ENCODE results near the gene DYNC1I1. TPM values are rescaled to one million over a fixed set of nuclear protein-coding genes. Genes with fewer than 3 reads are reported as not detected.

The DYNC1I1 gene
- total and polyA plus RNA-seq, 2 of the 4 experiments (the other 2 are of a cell fraction): under 0.01 to 0.15 TPM

DNA sequence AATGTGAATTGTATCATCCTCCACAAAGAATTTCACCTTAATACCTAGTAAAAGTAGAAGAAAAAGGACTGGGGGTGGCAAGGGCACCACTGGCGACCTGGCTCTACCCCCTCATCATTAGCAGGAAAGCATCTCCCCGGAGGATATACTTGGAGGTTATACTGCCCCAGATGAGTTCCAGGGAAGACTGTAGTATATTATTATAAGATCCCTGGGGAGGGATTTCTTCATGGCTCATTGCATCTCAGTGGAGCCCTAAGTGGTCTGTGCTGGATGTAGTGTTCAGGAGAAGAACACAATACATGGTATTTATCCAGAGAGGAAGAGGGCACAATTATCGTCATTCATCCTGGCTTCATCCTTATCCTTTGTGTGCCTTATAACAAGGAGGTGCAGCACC lies 14.2 kb upstream of the DYNC1I1 start:
- no peak overlapping the region for H3K4me3 ChIP-seq (ENCODE audit: insufficient read depth, low read depth, low read length)
- H2AFZ ChIP-seq (replicated peaks; ENCODE audit: low read length, poor library complexity): no peak overlapping the region
- no peaks in the 10 kb centered on the region for H3K9me3 ChIP-seq (ENCODE audit: control insufficient read depth, insufficient read depth, low read length)
- H4K8ac ChIP-seq (ENCODE audit: low read depth in 2 of 2, low read length in 2 of 2): no peak overlapping the region
- no peak overlapping the region for H3K4me2 ChIP-seq (ENCODE audit: low read depth, low read length)
- no peaks in the 10 kb centered on the region for H4K20me1 ChIP-seq (ENCODE audit: insufficient read depth, low read length)
- H3K9me1 ChIP-seq (ENCODE audit: insufficient read depth, low read length): no peaks in the 10 kb centered on the region
- H2AK5ac ChIP-seq (ENCODE audit: low read depth, low read length): no peak overlapping the region
- H2BK5ac ChIP-seq (ENCODE audit: low read depth, low read length, poor library complexity, severe bottlenecking): no peak overlapping the region
- ATAC-seq (ENCODE audit: low read depth) (no peak), DNase-seq (no peak)
- H2BK20ac ChIP-seq (ENCODE audit: low read depth, low read length): no peak overlapping the region
- ChIA-PET CTCF (no interaction called here), POLR2A (ENCODE audit: unreplicated experiment) (no interaction called here)
- H3K27ac ChIP-seq (ENCODE audit: insufficient read depth, low read length): no peak overlapping the region
- in situ Hi-C loops (cut with MboI; ENCODE audit: low sequenced_read_pairs) (no loop called here), dilution Hi-C loops (cut with HindIII; ENCODE audit: low sequenced_read_pairs, unreplicated experiment) (no loop called here), intact Hi-C loops (cut with micrococcal nuclease) (no loop called here)
- H3K14ac ChIP-seq (replicated peaks; ENCODE audit: low read depth, low read length): no peak overlapping the region
- H2BK15ac ChIP-seq (ENCODE audit: low read depth, low read length): no peak overlapping the region
- H3K23ac ChIP-seq (ENCODE audit: low read depth, low read length): no peak overlapping the region
- no TSS peak for BruUV-seq (replicated peaks)
- H3K9ac ChIP-seq (ENCODE audit: low read depth, low read length): no peak overlapping the region
- H3K4ac ChIP-seq (ENCODE audit: low read depth, low read length): no peak overlapping the region
- H2BK120ac ChIP-seq (ENCODE audit: low read depth, low read length): no peak overlapping the region
- H3K27me3 ChIP-seq (ENCODE audit: control insufficient read depth, insufficient read depth, low read length): no peaks in the 10 kb centered on the region
- H3K79me1 ChIP-seq (ENCODE audit: low read depth in 1 of 2, low read length in 2 of 2): no peaks in the 10 kb centered on the region
- no peak overlapping the region for H4K5ac ChIP-seq (ENCODE audit: low read depth, low read length)
- no peak for TF ChIP-seq POLR2A (IDR thresholded peaks at IDR 0.05; ENCODE audit: low read depth, low read length)
- TF ChIP-seq RAD21 (IDR thresholded peaks at IDR 0.05; ENCODE audit: low read length): no peak
- TF ChIP-seq CEBPB (IDR thresholded peaks at IDR 0.05; ENCODE audit: low read depth, low read length): no peak
- TF ChIP-seq RCOR1 (IDR thresholded peaks at IDR 0.05; ENCODE audit: insufficient replicate concordance, low read length): no peak
- TF ChIP-seq RFX5 (IDR thresholded peaks at IDR 0.05; ENCODE audit: low read depth, low read length): no peak
- TF ChIP-seq, protein P1, sequence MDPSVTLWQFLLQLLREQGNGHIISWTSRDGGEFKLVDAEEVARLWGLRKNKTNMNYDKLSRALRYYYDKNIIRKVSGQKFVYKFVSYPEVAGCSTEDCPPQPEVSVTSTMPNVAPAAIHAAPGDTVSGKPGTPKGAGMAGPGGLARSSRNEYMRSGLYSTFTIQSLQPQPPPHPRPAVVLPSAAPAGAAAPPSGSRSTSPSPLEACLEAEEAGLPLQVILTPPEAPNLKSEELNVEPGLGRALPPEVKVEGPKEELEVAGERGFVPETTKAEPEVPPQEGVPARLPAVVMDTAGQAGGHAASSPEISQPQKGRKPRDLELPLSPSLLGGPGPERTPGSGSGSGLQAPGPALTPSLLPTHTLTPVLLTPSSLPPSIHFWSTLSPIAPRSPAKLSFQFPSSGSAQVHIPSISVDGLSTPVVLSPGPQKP (IDR thresholded peaks at IDR 0.05; ENCODE audit: borderline replicate concordance, low read depth, low read length): no peak
- no peak for TF ChIP-seq BHLHE40 (IDR thresholded peaks at IDR 0.05; ENCODE audit: low read depth, low read length)
- TF ChIP-seq, protein P2, sequence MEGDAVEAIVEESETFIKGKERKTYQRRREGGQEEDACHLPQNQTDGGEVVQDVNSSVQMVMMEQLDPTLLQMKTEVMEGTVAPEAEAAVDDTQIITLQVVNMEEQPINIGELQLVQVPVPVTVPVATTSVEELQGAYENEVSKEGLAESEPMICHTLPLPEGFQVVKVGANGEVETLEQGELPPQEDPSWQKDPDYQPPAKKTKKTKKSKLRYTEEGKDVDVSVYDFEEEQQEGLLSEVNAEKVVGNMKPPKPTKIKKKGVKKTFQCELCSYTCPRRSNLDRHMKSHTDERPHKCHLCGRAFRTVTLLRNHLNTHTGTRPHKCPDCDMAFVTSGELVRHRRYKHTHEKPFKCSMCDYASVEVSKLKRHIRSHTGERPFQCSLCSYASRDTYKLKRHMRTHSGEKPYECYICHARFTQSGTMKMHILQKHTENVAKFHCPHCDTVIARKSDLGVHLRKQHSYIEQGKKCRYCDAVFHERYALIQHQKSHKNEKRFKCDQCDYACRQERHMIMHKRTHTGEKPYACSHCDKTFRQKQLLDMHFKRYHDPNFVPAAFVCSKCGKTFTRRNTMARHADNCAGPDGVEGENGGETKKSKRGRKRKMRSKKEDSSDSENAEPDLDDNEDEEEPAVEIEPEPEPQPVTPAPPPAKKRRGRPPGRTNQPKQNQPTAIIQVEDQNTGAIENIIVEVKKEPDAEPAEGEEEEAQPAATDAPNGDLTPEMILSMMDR (conservative IDR thresholded peaks at IDR 0.05; ENCODE audit: low read depth, low read length): no peak
- TF ChIP-seq SMC3 (IDR thresholded peaks at IDR 0.05; ENCODE audit: low read depth, low read length): no peak
- no peak for TF ChIP-seq FOS (IDR thresholded peaks at IDR 0.05; ENCODE audit: low read depth, low read length)
- TF ChIP-seq NFE2L2 (IDR thresholded peaks at IDR 0.05; ENCODE audit: low read depth, low read length): no peak
- no peak for TF ChIP-seq MAZ (IDR thresholded peaks at IDR 0.05; ENCODE audit: borderline replicate concordance, low read depth, low read length)
- no peak for TF ChIP-seq CHD1 (IDR thresholded peaks at IDR 0.05; ENCODE audit: low read depth, low read length)
- no peak for TF ChIP-seq MXI1 (IDR thresholded peaks at IDR 0.05; ENCODE audit: borderline replicate concordance, low read depth, low read length)
- TF ChIP-seq MAFK (IDR thresholded peaks at IDR 0.05; ENCODE audit: low read depth, low read length): no peak
- TF ChIP-seq, protein P3, sequence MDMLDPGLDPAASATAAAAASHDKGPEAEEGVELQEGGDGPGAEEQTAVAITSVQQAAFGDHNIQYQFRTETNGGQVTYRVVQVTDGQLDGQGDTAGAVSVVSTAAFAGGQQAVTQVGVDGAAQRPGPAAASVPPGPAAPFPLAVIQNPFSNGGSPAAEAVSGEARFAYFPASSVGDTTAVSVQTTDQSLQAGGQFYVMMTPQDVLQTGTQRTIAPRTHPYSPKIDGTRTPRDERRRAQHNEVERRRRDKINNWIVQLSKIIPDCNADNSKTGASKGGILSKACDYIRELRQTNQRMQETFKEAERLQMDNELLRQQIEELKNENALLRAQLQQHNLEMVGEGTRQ (IDR thresholded peaks at IDR 0.05; ENCODE audit: low read depth, low read length): no peak
- no peak overlapping the region for H2AK9ac ChIP-seq (replicated peaks; ENCODE audit: low read depth, low read length, poor library complexity)
- H4K91ac ChIP-seq (ENCODE audit: insufficient read depth, low read depth, low read length): no peak overlapping the region
- no peak overlapping the region for H3K56ac ChIP-seq (ENCODE audit: extremely low read depth, insufficient read depth, low read length)
- no peaks in the 10 kb centered on the region for H3K4me1 ChIP-seq (ENCODE audit: control insufficient read depth, insufficient read depth, low read length)
- no peak overlapping the region for H3K18ac ChIP-seq (ENCODE audit: low read depth, low read length)
- no peaks in the 10 kb centered on the region for H3K36me3 ChIP-seq (ENCODE audit: control insufficient read depth, insufficient read depth, low read length)
- WGBS, 2 experiments (ENCODE audit: extremely low coverage in 2 of 2, insufficient read length in 1 of 2): no CpG with 5 or more reads among the region's 3 CpGs
